Activated T-cell treated with anti-CD3 and anti-CD28 coated beads for 4 hours (primary cell): ENCODE data around the gene POLR2L.

Source experiments
- DNase-seq: peaks from one replicate; pipeline ENCODE4 v3.0.0-alpha.2; 2020

Gene POLR2L

GRCh38 chr11:837189-837989, 4.9 kb downstream of the POLR2L start:
- no peak for DNase-seq

- DNase-seq: no peak
Observed at GRCh38 chr11:836700-837099, 5.6 kb downstream of the POLR2L start.

DNA sequence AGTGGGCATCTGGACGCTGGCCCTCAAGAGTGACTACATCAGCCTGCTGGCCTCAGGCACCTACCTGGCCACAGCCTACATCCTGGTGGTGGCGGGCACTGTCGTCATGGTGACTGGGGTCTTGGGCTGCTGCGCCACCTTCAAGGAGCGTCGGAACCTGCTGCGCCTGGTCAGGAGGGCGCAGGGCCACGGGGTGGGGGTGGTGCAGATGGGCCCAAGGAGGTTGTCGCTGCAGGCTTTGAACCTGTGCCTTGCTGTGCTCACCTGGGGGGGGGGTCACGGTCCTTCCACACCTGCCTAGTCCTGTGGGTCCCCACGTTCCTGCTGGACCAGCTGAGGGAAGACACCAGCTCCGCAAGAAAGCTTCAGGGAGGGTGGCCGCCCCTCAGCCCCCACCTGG, 6.1 kb downstream of the POLR2L start:
- no peak for DNase-seq

DNA sequence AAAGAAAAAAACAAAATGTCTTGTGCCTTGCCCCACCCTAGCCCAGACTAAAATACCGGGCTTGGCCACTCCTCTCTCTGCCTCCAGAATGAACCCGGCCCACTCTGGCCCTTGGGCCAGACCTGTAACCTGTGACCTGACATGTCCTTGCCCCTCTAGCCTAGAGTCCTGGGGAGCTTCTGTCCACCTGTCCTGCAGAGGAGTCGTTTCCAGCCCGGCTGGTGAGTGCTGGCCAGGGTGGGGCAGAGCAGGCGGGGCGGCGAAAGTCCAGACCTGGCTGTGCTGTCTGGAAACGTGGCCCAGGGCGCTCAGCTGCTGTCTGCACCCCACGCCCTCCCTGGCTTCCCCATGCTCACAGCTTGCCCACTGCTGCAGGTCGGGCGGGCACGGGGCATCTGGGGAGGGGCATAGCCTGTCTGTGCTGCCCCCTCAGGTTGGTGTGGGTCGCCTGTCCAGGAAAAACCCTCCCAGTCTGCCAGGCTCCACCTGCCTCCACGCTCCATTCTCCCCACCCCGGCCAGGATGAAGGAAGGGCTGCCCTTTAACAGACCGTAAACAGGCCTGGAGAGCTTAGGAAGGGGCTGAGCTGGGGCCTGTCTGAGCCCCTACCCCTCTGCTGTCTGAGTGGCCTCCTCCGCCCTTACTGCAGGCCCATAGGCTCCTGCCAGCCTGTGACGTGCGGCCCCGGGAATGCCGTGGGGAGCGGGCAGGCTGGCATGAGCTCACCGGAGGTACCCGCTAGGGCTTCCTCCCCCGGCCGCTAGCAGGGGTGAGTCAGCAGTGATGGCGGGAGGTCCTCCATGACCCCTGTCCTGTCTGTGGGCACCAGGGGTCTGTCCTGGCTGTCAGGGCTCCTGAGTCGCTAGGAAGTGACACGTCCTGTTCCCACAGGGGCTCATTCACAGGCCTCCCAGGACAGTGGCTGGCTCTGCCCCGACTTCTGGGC, 7.7 kb downstream of the POLR2L start:
- no peak for DNase-seq

GRCh38 chr11:833849-834311, 8.4 kb downstream of the POLR2L start:
- no peak for DNase-seq

GRCh38 chr11:833114-833791, 9.1 kb downstream of the POLR2L start:
- DNase-seq: no peak

GRCh38 chr11:832529-833113, 9.7 kb downstream of the POLR2L start, which contains the start of gene CD151:
TSS of gene CD151 (plus strand) at chr11:832952. CDS start at chr11:836070, 3,118 bp downstream.
- DNase-seq: no peak

DNA sequence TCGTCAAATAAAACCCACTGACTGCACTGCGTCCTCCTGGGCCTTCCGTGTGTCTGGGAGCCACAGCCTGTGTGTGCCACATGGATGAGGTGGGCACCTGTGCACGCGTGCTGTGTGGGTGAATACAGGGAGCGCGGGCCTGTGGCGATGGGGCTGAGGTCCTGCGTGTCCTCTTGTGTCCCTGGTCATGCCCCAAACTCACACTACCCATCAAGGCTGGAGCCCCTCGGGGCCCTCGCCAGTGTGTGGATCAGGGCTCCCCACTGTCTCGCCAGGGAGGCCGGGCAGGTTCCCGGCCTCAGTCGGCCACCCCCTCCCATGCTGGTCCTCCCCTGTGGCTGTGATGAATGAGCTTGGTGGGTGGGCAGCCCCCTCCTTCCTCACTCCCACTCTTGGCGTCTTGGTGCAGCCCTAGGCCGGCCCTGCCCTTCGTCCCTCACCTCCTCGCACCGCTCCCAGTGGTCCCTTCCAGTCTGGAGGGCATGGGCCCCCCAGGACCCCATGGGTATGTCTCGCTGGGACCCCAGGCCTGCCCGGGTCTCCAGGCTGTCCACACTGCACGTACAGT, 10.3 kb downstream of the POLR2L start:
- no peak for DNase-seq

DNA sequence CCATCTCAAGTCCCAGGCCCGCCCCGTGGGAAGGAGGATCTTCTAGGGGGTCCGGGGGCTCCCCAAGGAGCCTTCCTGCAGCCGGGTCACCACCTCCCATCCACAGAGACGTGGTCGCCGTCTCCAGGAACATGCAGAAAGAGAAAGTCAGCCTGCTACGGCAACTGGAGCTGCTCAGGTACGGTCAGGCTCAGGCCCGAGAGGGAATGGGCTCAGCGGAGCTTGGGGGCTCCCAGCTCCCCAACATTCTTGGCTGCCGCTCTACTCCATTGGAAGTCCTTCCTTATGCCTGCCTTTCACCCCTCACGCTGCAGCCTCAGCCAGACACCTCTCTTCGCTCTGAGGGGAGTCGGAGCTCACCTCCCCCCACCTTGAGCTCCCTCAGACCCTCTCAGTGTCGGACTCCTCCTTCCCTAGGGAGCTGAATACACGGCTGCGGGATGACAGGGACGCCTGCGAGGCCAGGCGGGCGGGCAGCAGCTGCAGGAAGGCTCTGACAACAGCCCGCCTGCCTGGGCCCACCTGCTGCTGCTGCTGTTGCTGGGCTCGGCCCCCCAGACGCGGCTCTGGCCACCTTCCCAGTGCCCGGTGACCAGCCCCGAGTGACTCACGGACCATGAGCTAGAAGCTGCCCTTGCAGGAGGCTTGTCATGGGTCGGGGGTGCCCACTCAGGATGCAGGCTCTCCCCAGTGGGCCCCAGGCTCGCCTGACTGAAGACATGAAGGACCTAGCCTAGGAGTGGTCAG, 11.0 kb downstream of the POLR2L start:
- DNase-seq: no peak

- no peak for DNase-seq
Observed at GRCh38 chr11:830295-831117, 11.8 kb downstream of the POLR2L start.

GRCh38 chr11:829847-830294, 12.5 kb downstream of the POLR2L start:
- DNase-seq: no peak

- no peak for DNase-seq
Observed at GRCh38 chr11:829176-829846, 13.0 kb downstream of the POLR2L start.

- DNase-seq: no peak
Observed at GRCh38 chr11:828506-829175, 13.7 kb downstream of the POLR2L start.

GRCh38 chr11:827897-828192, 14.5 kb downstream of the POLR2L start, which contains the start of gene CRACR2B:
TSS of gene CRACR2B (plus strand) at chr11:827919. CDS start at chr11:828608, 689 bp downstream.
- DNase-seq: no peak

GRCh38 chr11:827146-827896, 15.0 kb downstream of the POLR2L start:
- DNase-seq: no peak

GRCh38 chr11:826836-827145, 15.5 kb downstream of the POLR2L start:
- DNase-seq: no peak

- DNase-seq: no peak
Observed at GRCh38 chr11:826227-826621, 16.1 kb downstream of the POLR2L start.

DNA sequence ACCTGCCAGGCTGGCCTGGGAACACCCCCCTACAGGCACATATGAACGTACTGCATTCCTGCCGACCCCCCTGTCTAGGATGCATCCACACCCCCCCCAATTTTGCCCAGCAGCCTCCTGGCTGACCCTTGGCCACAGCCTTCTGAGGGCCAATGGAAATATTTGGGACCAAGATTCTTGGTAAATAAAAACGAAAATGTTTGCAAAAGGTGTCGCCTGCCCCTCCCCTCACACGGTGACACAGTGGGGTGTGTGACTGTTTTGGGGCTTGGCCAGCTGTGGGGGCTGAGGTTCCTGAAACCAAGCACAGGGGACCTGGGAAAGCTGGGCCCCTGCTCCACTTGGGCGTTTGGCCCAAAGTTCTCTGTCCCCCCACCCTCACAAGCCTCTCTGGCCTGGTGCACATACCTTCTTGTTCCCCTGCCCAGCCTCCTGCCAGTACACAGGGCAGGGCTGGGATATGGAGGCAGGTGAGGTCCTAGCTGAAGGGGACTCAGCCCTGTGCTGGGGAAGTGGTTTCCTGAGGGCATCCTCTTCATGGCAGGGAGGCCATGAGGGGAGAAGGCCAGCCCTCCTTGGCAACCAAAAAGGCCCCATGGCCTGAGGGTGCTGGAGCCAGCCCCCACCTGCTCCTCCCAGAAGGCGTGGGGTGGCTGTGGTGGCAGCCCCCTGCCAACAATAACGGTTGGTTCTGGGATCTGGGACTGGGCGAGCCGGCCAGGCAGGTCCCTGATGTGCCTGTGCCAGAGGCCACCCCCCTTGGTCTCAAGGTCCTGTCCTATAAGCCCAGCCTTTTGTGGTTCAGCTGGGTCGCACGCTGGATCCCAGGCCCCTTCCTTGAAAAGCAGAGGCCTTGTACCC, 16.7 kb downstream of the POLR2L start:
- DNase-seq: no peak
